ENCODE data around the gene WNT7B.

Gene WNT7B

GRCh38 chr22:45915841-45916240, 61.1 kb downstream of the WNT7B start:
- Histone ChIP-seq H3K36me3 (replicated peaks) (no peaks in the 10 kb centered on the region), H3K4me3 (ENCODE audit: low read depth, low read length) (no peak overlapping the region), H3K27me3 (replicated peaks) (no peaks in the 10 kb centered on the region), H3K27ac (no peak overlapping the region)
- in situ Hi-C loops (cut with HindIII; ENCODE audit: low pct_ligation_motif_present, low sequenced_read_pairs) = no loop called here
- no peak for DNase-seq
- TF ChIP-seq, protein P1, sequence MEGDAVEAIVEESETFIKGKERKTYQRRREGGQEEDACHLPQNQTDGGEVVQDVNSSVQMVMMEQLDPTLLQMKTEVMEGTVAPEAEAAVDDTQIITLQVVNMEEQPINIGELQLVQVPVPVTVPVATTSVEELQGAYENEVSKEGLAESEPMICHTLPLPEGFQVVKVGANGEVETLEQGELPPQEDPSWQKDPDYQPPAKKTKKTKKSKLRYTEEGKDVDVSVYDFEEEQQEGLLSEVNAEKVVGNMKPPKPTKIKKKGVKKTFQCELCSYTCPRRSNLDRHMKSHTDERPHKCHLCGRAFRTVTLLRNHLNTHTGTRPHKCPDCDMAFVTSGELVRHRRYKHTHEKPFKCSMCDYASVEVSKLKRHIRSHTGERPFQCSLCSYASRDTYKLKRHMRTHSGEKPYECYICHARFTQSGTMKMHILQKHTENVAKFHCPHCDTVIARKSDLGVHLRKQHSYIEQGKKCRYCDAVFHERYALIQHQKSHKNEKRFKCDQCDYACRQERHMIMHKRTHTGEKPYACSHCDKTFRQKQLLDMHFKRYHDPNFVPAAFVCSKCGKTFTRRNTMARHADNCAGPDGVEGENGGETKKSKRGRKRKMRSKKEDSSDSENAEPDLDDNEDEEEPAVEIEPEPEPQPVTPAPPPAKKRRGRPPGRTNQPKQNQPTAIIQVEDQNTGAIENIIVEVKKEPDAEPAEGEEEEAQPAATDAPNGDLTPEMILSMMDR (IDR thresholded peaks at IDR 0.05; ENCODE audit: low read depth, low read length, missing control alignments) = no peak

- Histone ChIP-seq H3K36me3 (replicated peaks) (no peaks in the 10 kb centered on the region), H3K27me3 (replicated peaks) (no peaks in the 10 kb centered on the region), H3K4me3 (ENCODE audit: low read depth, low read length) (no peak overlapping the region), H3K27ac (no peak overlapping the region)
- DNase-seq = no peak
- in situ Hi-C loops (cut with HindIII; ENCODE audit: low pct_ligation_motif_present, low sequenced_read_pairs) = no loop called here
- TF ChIP-seq, protein P1 (IDR thresholded peaks at IDR 0.05; ENCODE audit: low read depth, low read length, missing control alignments) = no peak
These were observed 61.8 kb downstream of the WNT7B start for GRCh38 chr22:45915151-45915550.

DNA sequence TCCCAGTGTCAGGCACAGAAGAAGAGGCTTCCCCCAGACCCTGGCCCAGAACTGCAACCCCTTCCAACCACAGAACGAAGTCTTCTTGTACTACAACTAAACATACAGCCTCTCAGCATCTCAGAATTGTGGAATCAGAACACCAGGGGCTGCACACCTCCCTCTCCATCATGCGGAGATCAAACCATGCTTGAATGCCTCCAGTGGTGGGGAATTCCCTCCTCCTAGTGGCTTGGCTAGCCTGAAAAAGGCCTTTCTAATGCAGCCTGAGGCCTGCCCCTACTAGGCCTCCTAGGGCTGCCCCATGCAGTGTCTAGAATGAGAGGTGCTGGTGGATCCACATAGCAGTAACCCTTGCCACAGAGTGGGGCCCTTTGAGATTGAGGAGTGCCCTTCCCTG, 62.7 kb downstream of the WNT7B start:
- Histone ChIP-seq H3K27me3 (replicated peaks) (no peaks in the 10 kb centered on the region), H3K27ac (no peak overlapping the region), H3K4me3 (ENCODE audit: low read depth, low read length) (no peak overlapping the region), H3K36me3 (replicated peaks) (no peaks in the 10 kb centered on the region)
- no peak for DNase-seq
- TF ChIP-seq, protein P1 (IDR thresholded peaks at IDR 0.05; ENCODE audit: low read depth, low read length, missing control alignments) = no peak
- in situ Hi-C loops (cut with HindIII; ENCODE audit: low pct_ligation_motif_present, low sequenced_read_pairs) = no loop called here

GRCh38 chr22:45912910-45913309, 64.1 kb downstream of the WNT7B start:
- H3K27me3 ChIP-seq (replicated peaks) = no peaks in the 10 kb centered on the region
- no peak overlapping the region for H3K4me3 ChIP-seq (ENCODE audit: low read depth, low read length)
- no peaks in the 10 kb centered on the region for H3K36me3 ChIP-seq (replicated peaks)
- in situ Hi-C loops (cut with HindIII; ENCODE audit: low pct_ligation_motif_present, low sequenced_read_pairs) = no loop called here
- TF ChIP-seq, protein P1 (IDR thresholded peaks at IDR 0.05; ENCODE audit: low read depth, low read length, missing control alignments) = no peak
- no peak for DNase-seq
- no peak overlapping the region for H3K27ac ChIP-seq

- Histone ChIP-seq H3K4me3 (ENCODE audit: low read depth, low read length) (no peak overlapping the region), H3K36me3 (replicated peaks) (no peaks in the 10 kb centered on the region), H3K27ac (no peak overlapping the region), H3K27me3 (replicated peaks) (no peaks in the 10 kb centered on the region)
- DNase-seq = no peak
- TF ChIP-seq, protein P1 (IDR thresholded peaks at IDR 0.05; ENCODE audit: low read depth, low read length, missing control alignments) = no peak
- in situ Hi-C loops (cut with HindIII; ENCODE audit: low pct_ligation_motif_present, low sequenced_read_pairs) = no loop called here
These were observed 65.2 kb downstream of the WNT7B start for GRCh38 chr22:45911601-45912271.

GRCh38 chr22:45910928-45911467, 66.0 kb downstream of the WNT7B start:
- no peak for DNase-seq
- in situ Hi-C loops (cut with HindIII; ENCODE audit: low pct_ligation_motif_present, low sequenced_read_pairs) = no loop called here
- Histone ChIP-seq H3K27ac (no peak overlapping the region), H3K4me3 (ENCODE audit: low read depth, low read length) (no peak overlapping the region), H3K36me3 (replicated peaks) (no peaks in the 10 kb centered on the region), H3K27me3 (replicated peaks) (no peaks in the 10 kb centered on the region)
- TF ChIP-seq, protein P1 (IDR thresholded peaks at IDR 0.05; ENCODE audit: low read depth, low read length, missing control alignments) = no peak

Data from brain microvascular endothelial cell (primary cell).